K562 (cell line): ENCODE measurements around the gene TUBD1. TPM values are rescaled to one million over a fixed set of nuclear protein-coding genes. Genes with fewer than 3 reads are reported as not detected.

ENCODE experiments used
- CHD7 ChIP-seq: fragments of 200-600 bp; sonication (generic); IDR thresholded peaks from one replicate; pipeline ENCODE4 v1.6.1; 2012; ENCODE audit warnings: mild to moderate bottlenecking, low read depth, low read length, inconsistent platforms
- polyA plus RNA-seq, 8 experiments: library from polyadenylated mRNA; depleted of rRNA in 4 of 8; stranded (reverse) in 5 of 8; unstranded in 3 of 8; fragments of >200 nt; fragmentation: Nextera tagmentation in 2 of 8; fragmentation: Illumina TruSeq in 1 of 8; extraction: Ambion mirVana in 2 of 8; extraction: Trizol in 1 of 8; gene quantifications; 2 replicates each; pipeline versions ENCODE4 v1.2.1 to v1.2.3, GENCODE V29; 2011 to 2014; ENCODE audit warnings: inconsistent platforms in 1 of 8, missing spikeins in 1 of 8
- total RNA-seq, 7 experiments: library from RNA; depleted of rRNA in 6 of 7; stranded (reverse); fragments of >200 nt in 6 of 7; fragmentation: Illumina TruSeq in 2 of 7; extraction: Trizol in 2 of 7; gene quantifications; 2 replicates each; pipeline versions ENCODE4 v1.2.1 to v1.2.3, GENCODE V29; 2011 to 2021; ENCODE audit warnings: low replicate concordance in 1 of 7

The TUBD1 gene
- total and polyA plus RNA-seq, 9 of the 15 experiments (the other 6 are each of a cell fraction or from before 2014, with no cell fraction given): 10.8 to 35.3 (median 17.9) TPM

GRCh38 chr17:59832883-59833379 is 59.8 kb downstream of the TUBD1 start (continued):
- no peak for TF ChIP-seq CHD7
